Endothelial cell of hepatic sinusoid (primary cell): ENCODE results near the gene SFI1.
"Not testable (repeated sequence)": the region's sequence is repeated elsewhere in the genome, so short reads cannot be mapped to it uniquely, and the experiment has no call there.

ENCODE experiments used
- in situ Hi-C: cut with HindIII; loops from 2 replicates; pipeline ENCODE4 v1.10.0; 2017; ENCODE audit warnings: low sequenced_read_pairs

Gene SFI1, protein sequence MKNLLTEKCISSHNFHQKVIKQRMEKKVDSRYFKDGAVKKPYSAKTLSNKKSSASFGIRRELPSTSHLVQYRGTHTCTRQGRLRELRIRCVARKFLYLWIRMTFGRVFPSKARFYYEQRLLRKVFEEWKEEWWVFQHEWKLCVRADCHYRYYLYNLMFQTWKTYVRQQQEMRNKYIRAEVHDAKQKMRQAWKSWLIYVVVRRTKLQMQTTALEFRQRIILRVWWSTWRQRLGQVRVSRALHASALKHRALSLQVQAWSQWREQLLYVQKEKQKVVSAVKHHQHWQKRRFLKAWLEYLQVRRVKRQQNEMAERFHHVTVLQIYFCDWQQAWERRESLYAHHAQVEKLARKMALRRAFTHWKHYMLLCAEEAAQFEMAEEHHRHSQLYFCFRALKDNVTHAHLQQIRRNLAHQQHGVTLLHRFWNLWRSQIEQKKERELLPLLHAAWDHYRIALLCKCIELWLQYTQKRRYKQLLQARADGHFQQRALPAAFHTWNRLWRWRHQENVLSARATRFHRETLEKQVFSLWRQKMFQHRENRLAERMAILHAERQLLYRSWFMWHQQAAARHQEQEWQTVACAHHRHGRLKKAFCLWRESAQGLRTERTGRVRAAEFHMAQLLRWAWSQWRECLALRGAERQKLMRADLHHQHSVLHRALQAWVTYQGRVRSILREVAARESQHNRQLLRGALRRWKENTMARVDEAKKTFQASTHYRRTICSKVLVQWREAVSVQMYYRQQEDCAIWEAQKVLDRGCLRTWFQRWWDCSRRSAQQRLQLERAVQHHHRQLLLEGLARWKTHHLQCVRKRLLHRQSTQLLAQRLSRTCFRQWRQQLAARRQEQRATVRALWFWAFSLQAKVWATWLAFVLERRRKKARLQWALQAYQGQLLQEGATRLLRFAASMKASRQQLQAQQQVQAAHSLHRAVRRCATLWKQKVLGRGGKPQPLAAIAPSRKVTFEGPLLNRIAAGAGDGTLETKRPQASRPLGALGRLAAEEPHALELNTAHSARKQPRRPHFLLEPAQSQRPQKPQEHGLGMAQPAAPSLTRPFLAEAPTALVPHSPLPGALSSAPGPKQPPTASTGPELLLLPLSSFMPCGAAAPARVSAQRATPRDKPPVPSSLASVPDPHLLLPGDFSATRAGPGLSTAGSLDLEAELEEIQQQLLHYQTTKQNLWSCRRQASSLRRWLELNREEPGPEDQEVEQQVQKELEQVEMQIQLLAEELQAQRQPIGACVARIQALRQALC

DNA sequence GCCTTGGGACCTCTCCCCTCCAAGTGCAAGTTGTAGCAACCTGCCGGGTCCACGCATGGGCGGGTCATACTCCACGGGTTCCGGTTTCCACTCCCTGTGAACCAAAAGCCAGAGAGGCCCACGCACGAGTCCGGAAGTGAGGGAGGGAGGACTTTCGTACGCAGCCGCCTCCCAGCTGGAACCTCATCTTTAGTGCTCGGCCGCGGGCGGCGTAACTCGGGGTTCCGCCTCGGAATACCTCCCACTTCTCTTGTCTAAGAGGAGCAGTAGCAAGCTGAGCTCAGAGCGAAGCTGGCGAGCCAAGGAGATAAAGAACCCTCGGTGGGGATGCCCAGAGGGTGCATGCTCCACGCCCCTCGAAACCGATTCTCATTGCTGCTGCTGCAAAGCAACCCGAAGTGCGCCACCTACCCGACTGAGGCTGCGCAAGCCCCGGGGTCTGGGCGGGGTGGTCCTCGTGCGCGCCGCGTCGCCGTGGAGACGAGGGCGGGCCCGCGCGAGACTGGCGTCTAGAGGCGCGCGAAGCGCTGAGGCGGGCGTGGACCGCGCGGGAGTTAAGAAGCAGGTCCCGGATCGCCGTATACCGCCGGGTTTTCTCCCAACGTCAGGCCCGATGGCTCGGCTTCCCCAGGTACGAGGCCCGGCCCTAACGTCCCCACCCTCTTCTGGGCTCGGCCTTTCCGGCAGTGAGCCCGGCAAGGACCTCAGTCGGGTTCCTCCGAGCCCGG is at the start of gene SFI1:
TSS of gene SFI1 (plus strand) at position 530 of the 728 bp plus-strand sequence. CDS start 11,749 bp downstream, outside the sequence.
- in situ Hi-C loops, result no loop called here

DNA sequence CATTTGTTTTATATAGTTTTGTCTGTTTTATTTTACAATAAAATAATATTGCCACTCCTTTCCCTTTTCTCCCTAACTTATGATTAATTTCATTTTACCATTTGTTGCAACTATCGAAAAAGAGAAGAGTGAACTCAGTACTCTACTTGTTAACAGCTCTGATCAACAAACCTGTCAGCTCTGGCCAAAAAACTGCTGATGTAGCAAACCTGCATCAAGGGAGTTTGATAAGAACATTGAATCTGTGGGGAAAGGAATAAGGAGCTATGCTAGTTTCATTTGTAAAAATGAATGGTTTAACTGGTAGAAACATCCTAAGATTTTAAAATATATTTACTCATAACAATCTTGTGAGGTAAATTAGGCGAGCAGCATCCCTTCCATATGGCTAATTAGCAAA is 49.6 kb upstream of the SFI1 start:
- in situ Hi-C loops, result no loop called here

DNA sequence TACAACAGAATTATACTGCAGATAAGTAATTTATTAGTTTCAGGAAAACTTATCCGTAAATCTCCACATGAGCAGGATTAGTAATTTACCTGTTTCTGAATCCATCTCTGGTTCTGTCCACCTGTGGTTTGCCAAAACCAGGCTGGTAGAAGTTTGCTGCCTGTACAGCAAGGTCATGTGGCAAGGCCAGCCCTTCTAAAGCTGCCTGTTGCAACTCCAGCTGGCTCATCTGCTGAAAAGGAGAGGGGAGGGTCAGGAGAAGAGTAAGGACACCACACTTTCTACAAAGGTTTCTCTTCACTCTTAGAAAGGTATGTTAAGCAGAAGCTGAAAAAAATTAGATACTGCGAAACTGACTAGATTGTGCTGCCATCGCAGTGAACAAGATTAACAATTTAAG is 49.0 kb upstream of the SFI1 start:
- in situ Hi-C loops, result no loop called here

DNA sequence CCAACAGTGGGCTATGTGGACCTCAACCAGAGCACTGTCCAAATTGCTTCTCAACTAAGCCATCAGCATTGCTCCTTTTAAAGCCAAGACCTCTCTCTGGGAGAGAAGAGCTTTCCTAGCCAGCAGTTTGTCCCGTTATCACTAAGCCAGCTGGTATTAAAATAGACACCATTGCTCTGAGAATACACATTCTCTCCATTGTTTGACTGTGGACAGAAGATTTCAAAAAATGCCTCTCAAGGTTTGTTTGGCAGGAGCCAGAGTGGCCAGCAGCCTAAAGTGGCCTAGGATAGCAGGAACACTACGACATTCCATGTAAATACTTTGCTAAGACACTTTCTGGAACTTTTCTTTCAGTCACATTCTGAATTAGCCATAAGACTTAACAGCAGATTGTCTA is 48.0 kb upstream of the SFI1 start:
- in situ Hi-C loops, result no loop called here

DNA sequence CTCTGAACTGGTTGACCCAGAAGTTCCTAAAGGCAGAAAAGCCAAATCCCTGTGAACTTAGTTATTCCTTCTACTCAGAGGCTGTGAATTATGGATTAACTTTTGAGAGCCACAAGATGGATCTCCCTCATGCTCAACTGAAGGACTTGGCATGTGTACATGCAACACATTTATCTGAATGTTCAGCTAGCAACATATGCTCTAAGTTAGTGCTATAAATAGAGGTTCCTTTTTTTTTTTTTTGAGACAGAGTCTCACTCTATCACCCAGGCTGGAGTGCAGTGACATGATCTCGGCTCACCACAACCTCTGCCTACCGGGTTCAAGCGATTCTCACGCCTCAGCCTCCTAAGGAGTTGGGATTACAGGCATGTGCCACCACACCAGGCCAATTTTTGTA is 46.8 kb upstream of the SFI1 start:
- in situ Hi-C loops, result no loop called here

DNA sequence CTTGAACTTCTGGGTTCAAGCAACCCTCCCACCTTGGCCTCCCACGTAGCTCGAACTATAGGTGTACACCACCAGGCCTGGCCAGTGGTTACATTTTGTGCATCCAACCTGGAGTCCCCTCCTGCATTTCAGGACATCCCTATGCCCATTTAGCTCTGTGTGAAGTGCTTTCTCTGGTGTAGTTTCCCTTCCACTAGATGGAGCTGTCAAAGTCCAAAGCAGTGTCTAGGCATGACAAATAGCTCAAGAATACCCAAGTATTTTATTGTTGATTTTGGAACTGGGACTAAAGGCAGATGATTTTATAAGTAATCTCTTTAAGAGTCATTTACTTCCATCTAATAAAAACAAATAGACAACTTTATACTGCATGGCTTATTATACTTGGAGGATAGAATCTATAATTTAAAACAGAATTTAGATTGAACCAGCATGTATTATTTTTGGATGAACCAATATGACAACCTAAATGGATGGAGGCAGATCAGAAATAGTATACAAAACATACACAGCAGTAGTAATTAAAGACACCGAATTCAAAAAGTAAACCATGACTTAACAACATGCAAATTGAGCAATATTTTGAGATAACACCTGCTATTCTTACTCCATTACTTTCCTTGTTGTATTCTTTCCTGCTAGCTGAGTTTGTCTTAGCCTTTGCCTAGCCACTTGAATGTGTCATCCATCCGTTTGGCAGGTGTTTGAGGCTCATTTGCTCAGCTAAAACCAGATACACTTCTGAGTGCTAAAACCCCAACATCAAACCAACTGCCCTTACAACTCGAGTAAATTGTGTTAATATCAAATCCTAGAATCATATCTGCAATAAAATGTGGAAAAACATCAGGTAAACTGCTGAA is 44.4 kb upstream of the SFI1 start:
- in situ Hi-C loops, result no loop called here

DNA sequence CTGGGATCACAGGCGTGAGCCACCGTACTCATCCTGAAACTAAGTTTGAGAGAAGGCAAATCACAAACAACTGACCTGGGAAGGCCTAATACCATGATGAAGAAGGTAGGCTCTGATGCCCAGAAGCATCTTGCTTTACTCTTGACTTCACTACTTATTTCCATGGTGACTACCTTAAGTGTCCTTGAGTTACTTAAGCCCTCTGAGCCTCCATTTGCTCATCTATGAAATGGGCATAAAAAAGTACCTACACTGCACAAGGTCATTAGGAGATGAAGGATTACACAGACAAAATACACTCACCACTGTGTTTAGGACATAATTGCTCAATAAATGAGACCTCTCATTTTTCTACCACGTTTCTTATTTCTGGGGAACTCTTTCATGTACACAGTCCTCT is 34.6 kb upstream of the SFI1 start:
- in situ Hi-C loops, result no loop called here

DNA sequence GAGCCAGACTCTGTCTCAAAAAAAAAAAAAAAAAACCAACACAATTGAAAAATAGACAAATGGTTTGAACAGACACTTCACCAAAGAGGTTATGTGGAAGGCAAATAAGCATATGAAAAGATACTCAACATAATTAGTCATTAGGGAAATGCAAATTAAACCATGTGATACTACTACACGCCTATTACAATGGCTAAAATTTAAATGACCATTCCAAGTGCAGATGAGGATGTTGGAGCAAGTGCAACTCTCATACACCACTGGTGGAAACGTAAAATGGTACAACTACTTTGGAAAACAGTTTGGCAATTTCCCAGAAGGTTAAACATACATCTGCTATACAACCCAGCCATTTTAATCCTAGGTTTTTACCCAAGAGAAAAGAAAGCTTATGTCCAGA is 31.0 kb upstream of the SFI1 start:
- in situ Hi-C loops, result no loop called here

DNA sequence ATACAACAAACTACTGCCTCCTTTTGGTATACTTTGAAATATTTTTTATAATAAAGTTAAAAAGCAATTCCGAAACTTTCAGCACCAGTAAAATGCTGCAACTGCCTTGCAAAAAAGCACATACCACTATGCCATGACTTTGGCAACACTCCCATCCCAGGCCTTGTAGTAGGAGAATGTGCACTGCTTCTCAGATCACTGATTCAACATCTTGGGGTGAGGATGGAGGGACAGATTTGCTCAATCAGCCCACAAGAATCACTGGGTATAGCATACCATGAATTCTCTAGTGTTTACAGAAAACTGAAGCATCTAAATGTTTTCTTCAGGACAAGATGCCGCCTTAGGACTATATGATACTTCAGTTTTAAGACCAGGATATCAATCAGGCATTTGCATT is 21.6 kb upstream of the SFI1 start:
- in situ Hi-C loops, result no loop called here

DNA sequence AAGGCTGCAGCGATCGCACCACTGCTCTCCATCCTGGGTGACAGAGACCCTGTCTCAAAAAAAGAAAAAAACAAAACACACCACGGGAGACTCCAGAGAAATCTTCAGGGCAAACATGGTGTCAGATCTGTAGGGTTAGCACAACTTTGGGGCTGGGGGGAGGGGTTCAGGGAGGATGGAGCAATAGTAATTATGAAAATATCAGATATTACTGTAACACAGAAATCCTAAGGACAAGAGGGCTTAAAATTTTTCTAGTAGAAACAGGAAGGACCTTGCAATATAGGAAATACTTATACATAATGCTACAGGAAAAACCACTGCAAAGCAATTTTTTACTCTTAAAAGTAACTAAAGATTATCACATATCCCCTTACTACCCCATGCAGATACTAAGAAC is 20.5 kb upstream of the SFI1 start:
- in situ Hi-C loops, result no loop called here

DNA sequence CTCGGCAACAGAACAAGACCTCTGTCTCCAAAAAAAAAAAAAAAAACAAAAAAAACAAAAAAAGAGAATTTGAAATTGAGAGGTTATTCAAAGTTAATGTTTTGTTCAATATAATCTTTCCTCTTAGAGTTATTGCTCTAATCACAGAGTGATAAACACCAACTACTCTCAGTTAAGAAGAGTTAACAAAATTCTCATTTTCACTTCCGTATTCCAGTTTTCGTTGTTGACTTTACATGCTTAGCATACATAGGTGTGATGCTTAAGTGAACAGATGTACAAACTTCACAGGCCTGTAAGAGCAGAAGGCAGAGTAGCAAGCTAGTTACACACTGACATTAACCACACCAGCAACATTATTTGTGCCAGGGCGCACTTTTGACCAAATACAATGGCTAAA is 19.0 kb upstream of the SFI1 start:
- in situ Hi-C loops, result no loop called here

DNA sequence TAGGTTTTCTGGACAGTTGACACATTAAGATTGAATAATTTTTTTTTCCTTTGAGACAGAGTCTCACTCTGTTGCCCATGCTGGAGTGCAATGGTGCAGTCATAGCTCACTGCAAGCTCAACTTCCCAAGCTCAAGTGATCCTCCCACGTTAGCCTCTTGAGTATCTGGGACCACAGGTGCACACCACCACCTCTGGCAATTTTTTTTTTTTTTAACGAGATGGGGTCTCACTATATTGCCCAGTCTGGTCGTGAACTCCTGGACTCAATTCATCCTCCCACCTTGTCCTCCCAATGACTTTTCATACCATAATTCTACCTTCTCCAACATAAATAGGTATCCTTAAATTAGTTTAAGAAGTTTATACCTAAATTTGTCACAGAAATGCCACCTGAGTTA is 15.2 kb upstream of the SFI1 start:
- in situ Hi-C loops, result no loop called here

DNA sequence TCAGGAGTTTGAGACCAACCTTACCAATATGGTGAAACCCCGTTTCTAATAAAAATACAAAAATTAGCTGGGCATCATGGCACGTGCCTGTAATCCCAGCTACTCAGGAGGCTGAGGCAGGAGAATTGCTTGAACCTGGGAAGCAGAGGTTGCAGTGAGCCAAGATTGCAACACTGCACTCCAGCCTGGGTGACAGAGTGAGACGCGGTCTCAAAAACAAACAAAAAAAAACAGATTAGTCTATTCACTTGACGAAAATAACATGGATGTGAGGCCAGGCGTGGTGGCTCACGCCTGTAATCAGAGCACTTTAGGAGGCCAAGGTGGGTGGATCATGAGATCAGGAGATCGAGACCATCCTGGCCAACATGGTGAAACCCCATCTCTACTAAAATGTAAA is 13.9 kb upstream of the SFI1 start:
- in situ Hi-C loops, result not testable (repeated sequence)

DNA sequence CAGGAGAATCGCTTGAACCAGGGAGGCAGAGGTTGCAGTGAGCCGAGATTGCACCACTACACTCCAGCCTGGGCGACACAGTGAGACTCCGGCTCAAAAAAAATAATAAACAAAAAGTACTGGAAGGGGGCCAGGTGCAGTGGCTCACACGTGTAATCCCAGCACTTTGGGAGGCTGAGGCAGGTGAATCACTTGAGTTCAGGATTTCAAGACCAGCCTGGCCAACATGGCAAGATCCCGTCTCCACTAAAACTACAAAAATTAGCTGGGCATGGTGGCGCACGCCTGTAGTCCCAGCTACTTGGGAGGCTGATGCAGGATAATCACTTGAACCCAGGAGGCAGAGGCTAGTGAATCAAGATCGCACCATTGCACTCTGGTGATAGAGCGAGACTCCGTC is 10.0 kb upstream of the SFI1 start:
- in situ Hi-C loops, result not testable (repeated sequence)

DNA sequence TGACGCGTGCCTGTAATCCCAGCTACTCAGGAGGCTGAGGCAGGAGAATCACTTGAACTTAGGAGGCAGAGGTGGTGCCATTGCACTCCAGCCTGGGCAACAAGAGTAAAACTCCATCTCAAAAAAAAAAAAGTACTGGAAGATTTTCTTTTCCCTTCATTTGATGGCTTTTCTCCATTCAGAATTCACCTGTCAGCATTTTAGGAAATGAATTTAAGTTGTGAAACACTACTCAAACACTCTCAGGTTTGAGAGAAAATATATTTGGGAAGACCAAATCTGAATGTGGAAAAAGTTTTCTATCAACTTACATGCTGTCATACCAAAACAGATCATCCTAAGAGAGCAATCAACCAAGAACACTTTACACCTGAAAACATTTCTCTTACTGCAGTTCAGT is 9.4 kb upstream of the SFI1 start:
- in situ Hi-C loops, result no loop called here

DNA sequence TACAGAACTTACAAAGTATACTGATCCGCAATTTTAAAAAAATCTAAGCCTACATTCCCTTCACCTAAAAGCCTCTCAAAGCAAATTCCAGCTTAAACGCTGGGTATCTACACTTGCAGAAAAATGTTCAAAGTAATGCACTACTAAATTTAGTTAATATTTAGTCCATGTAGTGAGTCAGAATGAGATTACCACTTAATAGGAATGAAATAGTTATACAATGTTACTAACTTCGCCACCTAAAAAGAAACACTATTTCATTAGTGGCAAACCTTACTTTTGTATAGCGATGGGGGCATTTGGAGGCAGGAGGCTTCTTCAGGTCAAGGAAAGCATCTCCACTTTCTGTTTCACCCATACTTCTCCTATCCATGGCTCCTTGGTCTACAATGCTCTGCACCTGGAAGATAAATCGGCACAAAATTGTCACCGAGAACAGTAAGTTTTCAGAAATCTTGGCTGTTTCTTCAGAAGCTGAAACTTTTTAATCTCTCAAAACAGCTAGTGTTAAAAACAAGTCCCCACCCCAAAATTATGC is 7.9 kb upstream of the SFI1 start:
- in situ Hi-C loops, result no loop called here

DNA sequence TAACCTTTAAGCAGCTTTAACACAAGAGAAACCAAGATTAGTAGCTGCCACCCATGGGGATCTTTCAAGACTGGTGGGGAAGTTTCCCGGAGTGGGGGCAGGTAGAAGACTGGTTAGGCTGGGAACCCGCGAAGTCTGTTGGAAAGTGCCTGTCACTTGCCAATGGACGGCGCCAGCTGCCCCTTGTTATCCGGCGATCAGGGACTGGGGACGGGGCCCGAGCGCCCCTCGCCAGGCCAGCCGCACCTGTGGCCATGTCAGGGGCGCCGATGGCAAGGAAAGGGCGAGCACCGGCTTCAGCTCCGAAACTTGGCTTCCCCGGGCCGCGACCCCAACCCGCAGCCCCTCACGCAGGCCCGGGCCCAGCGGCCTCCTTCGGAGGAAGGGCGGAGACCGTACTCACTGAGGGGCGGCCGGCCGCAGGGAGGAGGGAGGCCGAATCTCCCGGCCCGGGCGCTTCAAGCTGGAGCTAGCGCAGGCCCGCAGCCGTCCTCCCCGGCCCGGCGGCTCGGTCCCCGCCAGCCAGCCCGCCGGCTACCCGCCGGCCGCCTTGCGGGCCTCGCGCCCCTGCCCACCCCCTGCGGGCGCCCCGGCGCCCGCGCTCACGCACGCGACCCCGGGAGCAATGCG is 7.2 kb upstream of the SFI1 start:
- in situ Hi-C loops, result no loop called here

DNA sequence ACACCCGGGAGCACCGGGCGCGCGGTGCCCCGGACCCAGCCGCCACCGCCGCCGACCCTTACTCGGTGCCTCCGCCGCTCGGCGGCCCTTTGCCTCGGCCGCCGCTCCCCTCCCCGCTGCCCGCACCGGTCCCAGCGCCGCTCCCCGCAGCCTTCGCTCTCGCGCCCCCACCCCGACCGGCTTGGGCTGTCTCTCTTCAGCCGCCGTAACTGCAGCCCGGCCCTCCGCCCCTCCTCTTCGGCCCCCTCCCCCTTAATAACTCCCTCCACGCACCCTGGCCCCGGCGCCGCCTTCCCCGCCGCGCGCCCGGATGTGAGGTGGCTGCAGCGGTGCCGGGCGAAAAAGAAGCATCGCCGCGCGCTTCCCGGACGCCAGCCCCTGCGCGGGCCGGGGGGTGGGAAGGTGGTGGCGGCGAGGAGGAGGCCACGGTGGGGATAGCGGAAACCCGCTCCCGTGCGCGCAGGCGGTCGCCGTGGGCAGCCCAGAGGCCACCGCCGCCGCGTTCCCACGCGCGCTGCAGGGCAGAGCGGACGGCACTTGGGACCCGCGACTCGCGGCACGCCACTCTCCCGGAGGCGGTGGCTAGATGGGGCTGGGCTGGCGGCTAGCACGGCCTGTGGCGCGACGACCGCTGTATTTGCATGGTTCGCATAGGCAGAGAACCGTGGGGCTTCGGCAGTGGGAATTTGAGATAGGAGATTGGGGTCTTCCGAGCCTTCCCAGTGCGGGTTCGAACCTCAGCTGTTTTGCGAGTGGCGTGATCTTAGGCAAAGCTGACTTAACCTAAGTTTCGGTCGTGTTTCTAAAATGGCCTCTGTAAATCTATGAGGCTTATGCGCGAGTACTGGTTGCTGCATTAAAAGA is 6.5 kb upstream of the SFI1 start, which contains the start of gene EIF4ENIF1:
TSS of gene EIF4ENIF1 (minus strand) at position 211 of the 864 bp plus-strand sequence. CDS start 1,124 bp downstream, outside the sequence.
- in situ Hi-C loops, result no loop called here
